NCI-H226 (cell line): ENCODE data around the gene BAIAP3.
"Not testable (repeated sequence)": the region's sequence is repeated elsewhere in the genome, so short reads cannot be mapped to it uniquely, and the experiment has no call there.

Source experiments
- DNase-seq: peaks from one replicate; pipeline ENCODE4 v3.0.0-alpha.2; 2015

Gene BAIAP3

DNA sequence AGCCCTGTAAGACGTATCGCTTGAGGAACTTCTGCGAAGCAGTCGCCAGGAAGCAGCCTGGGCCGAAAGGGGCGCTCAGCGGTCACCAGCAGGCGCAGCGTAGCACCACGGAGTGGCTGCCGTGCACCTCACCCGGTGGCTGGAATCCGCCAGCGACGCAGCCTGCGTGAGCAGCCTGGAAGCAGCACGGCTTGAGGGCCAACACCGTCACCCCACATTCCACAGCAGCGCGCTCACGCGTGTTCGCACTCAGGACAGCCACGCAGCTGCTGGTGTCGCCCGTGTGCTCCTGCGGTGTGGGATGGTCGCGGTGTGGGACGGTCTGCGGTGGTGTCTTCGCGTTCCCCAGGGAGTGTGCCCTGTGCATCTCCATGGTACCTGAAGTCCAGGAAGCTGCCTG lies 14.4 kb upstream of the BAIAP3 start:
- DNase-seq = no peak

DNA sequence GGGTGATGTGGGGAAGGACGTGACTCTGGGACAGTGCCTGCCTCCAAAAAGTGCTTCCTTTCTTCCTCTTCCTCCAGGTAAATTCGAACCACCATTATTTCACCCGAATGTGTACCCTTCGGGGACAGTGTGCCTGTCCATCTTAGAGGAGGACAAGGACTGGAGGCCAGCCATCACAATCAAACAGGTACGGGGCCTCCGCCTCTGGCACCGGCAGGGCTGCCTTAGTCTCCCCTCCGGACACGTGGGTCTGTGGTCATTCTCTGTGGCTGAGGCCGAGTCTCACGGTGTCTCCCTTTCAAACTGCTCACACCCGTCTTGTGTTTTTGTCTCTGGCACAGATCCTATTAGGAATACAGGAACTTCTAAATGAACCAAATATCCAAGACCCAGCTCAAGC lies 13.3 kb upstream of the BAIAP3 start:
- no peak for DNase-seq

GRCh38 chr16:1320658-1321240 lies 12.7 kb upstream of the BAIAP3 start:
- DNase-seq = no peak

GRCh38 chr16:1322407-1322806 lies 11.0 kb upstream of the BAIAP3 start:
- DNase-seq = no peak

DNA sequence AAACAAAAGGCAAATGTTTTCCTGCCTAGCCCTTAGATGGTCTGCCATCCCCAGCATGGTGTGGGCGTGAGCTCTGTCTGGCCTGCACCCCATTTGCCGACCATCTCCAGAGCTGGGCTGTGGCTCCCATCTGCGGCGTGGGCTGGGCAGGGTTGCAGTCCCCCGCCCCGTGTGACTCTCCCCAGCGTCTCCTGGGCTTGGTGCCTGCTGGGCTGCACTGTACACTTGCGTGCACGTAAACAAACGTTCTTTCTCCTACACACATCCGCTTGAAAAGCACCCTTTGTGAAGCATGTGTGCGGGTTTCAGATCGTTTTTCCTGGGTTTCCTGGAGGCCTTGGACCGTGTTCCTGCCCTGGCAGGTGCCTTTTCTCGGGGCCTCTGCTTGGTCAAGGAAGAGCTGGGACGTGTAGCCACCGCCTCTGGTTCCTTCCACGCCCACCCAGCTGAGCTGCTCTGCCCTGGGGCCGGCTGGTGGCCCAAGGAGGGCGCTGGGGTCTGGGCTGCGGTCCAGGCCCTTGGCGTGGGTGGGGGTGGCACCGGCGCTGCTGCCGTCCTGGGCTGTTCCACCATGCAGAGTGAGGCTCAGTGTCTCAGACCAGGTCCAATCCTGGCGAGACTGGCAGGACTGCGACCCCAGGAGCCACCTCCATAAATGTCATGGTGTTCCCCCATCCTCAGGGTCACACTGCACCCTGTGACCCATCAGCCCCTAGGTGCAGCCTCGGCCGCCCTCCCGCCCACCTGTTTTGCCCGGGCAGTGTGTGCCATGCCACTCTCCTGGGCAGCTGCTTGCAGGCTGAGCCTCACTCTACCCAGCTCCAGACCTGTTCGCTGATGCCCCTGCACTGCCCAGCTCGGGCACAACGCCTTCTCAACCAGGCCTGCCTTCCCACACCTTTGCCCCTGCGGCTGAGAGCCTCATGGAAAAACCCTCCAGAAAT lies 9.9 kb upstream of the BAIAP3 start:
- DNase-seq = no peak

GRCh38 chr16:1324286-1324826 lies 9.1 kb upstream of the BAIAP3 start:
- no peak for DNase-seq

DNA sequence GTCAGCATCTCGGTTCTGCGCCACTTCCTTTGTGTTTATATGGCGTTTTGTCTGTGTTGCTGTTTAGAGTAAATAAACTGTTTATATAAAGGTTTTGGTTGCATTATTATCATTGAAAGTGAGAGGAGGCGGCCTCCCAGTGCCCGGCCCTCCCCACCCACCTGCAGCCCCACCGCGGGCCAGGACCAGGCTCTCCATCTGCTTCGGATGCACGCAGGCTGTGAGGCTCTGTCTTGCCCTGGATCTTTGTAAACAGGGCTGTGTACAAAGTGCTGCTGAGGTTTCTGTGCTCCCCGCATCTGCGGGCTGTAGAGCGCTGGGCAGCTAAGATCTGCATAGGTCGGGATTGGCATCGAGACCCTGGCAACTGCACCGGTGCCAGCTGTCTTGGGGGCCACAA lies 8.2 kb upstream of the BAIAP3 start:
- no peak for DNase-seq

DNA sequence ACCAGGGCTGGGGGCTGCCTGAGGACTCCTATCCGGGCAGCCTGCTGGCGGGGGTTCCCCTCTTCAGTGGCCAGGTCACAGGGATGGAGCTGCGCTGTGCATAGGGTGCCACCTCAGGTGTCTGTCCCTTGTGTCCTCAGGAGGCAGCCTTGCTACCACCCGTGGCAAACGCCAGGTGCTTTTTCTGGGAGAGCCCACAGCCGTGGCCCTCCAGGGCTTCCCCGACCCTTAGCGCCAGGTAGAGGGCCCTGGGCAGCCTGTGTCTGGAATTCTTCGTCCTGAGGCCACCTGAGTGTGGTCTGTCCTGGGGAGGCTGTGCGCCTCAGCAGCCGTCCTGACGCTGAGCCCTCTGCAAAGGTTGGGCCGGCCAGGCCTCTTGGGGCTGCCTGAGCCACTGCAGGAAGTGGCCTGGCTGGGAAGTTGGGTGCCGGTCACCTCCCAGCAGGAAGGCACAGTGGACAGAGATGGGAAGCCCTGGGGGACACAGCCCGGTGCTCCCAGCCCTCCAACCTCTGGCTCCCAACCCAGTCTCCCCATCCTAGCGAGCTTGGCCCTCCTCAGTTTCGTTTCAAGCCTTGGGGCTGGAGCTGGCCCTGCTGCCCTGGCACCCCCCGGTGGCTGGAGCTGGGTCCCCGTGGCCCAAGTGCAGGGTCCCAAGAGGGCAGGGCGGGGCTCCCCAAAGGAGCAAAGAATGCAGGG lies 7.6 kb upstream of the BAIAP3 start:
- no peak for DNase-seq

DNA sequence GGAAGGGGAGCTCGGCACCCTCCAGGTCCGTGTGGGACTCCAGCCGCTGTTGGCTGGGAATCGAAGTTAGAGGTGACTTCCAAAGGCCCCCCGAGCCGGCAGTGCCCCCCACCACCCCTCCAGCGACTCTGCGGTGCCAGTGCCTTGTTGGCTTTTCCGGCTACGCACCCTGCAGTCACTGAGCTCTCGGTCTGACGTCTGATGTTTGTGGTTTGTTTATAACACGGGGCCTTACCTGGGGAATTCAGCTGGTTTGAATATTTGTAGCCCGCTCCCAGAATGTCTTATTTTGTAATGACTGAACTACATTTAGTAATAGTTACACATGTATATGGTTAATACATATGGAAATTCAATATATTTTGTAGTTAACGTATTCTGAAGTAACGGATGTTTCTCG lies 7.1 kb upstream of the BAIAP3 start:
- DNase-seq = no peak

DNA sequence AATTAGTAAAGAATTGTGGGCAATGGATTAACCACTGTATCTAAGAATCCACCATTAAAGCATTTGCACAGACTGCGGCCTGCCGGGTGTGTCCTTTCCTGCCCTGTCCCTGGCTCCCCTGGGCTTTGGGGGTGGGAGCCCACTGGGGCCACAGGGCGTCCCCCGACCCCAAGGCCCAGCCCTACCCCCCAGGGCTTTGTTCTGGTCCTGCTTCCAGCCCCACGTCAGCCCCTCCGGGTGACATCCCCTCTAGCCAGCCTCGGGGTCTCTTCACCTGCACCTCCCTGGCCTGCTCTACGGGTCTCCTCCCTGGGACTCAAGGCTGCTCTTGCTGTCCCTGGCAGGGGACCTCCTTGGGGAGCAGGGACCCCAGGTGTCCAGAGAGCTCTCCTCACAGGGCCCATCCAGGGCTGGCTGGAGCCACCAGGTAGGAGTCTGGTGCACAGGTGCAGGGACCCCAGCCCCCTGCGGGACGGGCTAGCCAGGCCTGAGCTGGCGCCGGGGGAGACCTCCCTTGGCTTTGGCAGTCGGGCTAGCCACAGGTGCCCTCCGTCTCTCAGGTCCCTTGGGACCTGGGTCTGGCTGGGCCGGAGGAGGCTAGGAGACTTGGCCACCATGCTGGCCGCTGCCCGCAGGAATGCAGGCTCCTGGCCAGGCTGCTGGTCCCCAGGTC lies 6.4 kb upstream of the BAIAP3 start:
- DNase-seq = no peak

DNA sequence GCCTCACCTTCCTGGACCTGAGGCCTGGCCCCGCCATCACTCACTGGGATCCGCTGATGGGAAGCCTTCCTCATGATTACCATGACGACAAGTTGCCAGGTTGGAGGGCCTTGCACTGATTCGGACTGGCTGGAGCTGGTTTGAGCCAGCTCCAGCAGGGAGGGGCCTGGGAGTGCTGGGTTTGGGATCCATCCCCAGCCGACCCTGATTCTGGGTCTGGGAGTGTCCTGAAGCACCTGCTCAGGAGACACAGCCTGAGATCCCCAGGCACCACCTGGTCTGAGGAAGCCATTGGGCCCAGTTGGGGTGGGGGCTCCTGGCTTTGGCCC lies 5.9 kb upstream of the BAIAP3 start:
- no peak for DNase-seq

DNA sequence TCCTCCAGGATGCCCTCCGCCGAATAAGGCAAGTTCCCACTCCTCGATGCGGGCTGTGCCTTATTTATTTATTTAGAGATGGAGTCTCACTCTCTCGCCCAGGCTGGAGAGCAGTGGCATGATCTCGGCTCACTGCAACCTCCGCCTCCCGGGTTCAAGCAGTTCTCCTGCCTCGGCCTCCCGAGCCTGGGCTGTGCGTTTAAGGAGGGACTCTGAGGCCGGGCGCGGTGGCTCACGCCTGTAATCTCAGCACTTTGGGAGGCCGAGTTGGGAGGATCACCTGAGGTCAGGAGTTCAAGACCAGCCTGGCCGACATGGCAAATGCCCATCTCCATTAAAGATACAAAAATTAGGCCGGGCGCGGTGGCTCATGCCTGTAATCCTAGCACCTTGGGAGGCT lies 5.3 kb upstream of the BAIAP3 start:
- DNase-seq = not testable (repeated sequence)

DNA sequence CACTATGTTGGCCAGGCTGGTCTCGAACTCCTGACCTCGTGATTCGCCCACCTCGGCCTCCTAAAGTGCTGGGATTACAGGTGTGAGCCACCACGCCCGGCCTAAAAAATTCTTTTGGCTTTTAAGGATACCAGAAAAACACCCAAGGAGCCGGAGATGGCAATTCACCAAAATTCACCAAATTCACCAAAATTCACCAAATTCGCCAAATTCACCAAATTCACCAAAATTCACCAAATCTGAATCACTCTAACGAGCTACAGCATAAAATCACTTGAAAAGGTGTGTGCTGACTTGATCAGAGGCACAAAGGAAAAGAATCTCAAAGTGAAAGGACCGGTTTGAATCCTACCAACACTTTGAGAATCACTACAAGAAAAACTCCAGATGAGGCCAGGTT lies 4.5 kb upstream of the BAIAP3 start:
- DNase-seq = not testable (repeated sequence)

- DNase-seq = no peak
These were observed 3.1 kb upstream of the BAIAP3 start for GRCh38 chr16:1330260-1330914.

GRCh38 chr16:1330931-1331711 lies 2.3 kb upstream of the BAIAP3 start:
- DNase-seq = no peak

- peak; percentile 44 for DNase-seq
These were observed 1.5 kb upstream of the BAIAP3 start for GRCh38 chr16:1331712-1332617.

GRCh38 chr16:1332618-1333148 lies 762 bp upstream of the BAIAP3 start:
- no peak for DNase-seq

DNA sequence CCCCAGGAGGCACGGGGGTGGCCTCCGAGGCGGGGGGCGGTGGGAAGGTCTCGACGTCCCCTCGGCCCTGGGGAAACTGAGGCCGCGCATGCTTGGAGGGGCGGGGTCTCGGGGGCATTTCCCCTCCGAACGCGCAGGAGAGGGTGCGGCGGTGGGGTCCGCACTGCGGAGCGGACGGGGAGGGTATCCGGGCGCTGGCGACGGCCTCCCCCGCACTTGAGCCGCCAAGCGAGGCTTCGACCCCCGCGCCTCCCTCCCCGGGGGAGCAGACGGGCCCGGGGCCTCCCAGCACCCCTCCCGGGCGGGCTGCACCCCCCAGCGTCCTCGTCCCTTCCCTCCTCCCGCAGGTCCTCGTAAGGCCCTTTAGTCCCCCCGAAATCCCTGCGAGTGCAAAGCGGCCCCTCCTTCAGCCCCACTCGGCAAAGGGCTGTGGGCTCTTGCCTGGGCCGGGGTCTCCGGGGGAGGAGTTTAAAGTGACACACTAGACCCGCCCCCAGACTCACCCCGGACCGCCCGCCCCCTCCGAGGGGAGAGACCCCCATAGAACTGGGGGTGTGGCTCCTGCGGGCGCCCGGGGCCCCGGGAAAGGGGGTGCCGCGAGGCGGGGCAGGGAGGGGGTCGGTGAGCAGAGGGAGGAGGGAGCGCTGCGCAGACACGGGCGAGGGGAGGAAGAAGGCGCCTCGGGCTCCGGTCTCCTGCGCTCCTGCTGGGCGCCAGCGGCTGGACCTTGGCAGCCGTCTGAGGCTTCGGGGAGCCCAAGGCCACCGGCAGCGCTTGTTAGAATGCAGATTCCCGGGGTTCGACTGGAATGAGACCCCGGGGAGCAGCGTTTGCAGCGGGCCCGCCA lies 632 bp downstream of the BAIAP3 start:
- DNase-seq = no peak

DNA sequence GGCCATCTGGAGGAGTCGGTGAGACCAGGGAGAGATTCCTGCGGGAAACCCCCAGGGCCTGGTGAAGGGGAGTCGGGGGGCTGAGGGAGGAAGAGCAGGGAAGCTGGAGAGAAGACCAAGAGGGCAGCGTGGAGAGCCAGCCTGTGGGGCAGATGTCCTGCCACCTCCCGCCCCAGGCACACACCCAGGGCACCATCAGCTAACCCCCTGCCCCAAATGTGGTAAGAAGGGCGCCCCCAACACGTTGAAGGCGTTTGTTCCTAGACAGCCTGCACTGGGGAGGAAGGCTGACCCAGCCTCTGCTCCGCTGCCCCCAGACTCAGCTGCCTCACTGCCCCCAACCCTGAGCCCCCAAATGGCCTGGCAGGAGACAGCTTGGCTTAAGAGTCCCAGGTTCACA lies 1.3 kb downstream of the BAIAP3 start:
- no peak for DNase-seq
